Measurements from ENCODE around the gene CYSLTR2. TPM values are rescaled to one million over a fixed set of nuclear protein-coding genes. Genes with fewer than 3 reads are reported as not detected.

CYSLTR2 gene
- total and polyA plus RNA-seq, 2 of the 8 experiments (the other 6 are each of a cell fraction or from before 2014, with no cell fraction given): not detected

DNA sequence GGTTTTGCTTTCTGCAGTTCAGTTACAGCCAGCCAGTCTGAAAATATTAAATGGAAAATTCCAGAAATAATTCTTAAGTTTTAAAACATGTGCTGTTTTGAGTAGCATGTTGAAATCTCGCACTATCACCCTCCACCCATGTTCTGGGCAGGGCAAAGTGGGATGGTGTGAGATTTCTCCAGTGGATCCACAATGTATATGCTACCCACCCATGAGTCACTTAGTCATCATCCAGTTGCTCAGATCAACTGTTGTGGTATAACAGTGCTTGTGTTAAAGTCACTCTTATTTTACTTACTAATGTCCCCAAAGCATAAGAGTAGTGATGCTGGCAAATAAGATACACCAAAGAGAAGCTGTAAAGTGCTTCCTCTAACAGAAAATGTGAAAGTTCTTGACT lies 56.4 kb downstream of the CYSLTR2 start (continued):
- TF ChIP-seq, protein P1, sequence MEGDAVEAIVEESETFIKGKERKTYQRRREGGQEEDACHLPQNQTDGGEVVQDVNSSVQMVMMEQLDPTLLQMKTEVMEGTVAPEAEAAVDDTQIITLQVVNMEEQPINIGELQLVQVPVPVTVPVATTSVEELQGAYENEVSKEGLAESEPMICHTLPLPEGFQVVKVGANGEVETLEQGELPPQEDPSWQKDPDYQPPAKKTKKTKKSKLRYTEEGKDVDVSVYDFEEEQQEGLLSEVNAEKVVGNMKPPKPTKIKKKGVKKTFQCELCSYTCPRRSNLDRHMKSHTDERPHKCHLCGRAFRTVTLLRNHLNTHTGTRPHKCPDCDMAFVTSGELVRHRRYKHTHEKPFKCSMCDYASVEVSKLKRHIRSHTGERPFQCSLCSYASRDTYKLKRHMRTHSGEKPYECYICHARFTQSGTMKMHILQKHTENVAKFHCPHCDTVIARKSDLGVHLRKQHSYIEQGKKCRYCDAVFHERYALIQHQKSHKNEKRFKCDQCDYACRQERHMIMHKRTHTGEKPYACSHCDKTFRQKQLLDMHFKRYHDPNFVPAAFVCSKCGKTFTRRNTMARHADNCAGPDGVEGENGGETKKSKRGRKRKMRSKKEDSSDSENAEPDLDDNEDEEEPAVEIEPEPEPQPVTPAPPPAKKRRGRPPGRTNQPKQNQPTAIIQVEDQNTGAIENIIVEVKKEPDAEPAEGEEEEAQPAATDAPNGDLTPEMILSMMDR (IDR thresholded peaks at IDR 0.05; ENCODE audit: control extremely low read depth in 1 of 3, insufficient read depth in 1 of 3, low read depth in 1 of 3, low read length in 3 of 3): no peak
- no peak for TF ChIP-seq NRF1 (IDR thresholded peaks at IDR 0.05; ENCODE audit: low read depth, low read length)
- no peak for TF ChIP-seq TAF7 (optimal IDR thresholded peaks at IDR 0.05; ENCODE audit: borderline replicate concordance, low read depth, low read length)
- TF ChIP-seq ZNF274 (IDR thresholded peaks at IDR 0.05; ENCODE audit: borderline replicate concordance, extremely low read depth, low read length): no peak
- TF ChIP-seq POLR2A (IDR thresholded peaks at IDR 0.05; ENCODE audit: control extremely low read depth in 1 of 2, low read depth in 2 of 2, low read length in 2 of 2): no peak
- no peak for TF ChIP-seq RAD21 (IDR thresholded peaks at IDR 0.05 in 1 of 2, conservative IDR thresholded peaks at IDR 0.05 in 1 of 2; ENCODE audit: low read depth in 2 of 2, low read length in 2 of 2)
- TF ChIP-seq SP4 (IDR thresholded peaks at IDR 0.05; ENCODE audit: low read length): no peak
